ENCODE results near the gene RAP1GDS1. TPM values are rescaled to one million over a fixed set of nuclear protein-coding genes. Genes with fewer than 3 reads are reported as not detected.
"Not testable (repeated sequence)": the region's sequence is repeated elsewhere in the genome, so short reads cannot be mapped to it uniquely, and the experiment has no call there.

Gene RAP1GDS1
- total and polyA plus RNA-seq, 2 of the 4 experiments (the other 2 are of a cell fraction), result 29.0 to 85.1 TPM

DNA sequence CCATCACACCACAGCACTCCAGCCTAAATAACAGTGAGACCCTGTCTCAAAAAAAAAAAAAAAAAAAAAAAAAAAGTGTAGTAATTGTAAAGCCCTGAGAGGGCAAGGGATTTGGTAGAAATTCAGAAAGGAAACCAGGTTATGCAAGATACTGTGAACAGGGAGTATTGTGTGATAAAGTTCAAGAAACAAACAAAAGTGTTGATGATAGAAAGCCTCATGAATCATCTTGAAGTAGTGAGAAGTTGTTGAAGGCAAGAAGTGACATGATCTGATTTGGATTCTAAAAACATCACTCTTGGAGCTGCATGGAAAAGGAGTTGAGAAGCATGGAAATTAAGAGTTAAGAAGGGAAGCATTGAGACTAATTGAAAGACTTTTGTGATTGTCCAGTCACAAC, 102.2 kb downstream of the RAP1GDS1 start:
- no peak overlapping the region for H3K4ac ChIP-seq (ENCODE audit: low read depth, low read length)
- intact Hi-C loops (cut with micrococcal nuclease), result no loop called here
- H2BK15ac ChIP-seq (ENCODE audit: low read depth, low read length), result no peak overlapping the region
- H3K23ac ChIP-seq (ENCODE audit: low read depth, low read length), result no peak overlapping the region
- no peak overlapping the region for H2AFZ ChIP-seq (replicated peaks; ENCODE audit: low read length, poor library complexity)
- H3K4me3 ChIP-seq (ENCODE audit: insufficient read depth, low read depth, low read length), result no peak overlapping the region
- no peak for DNase-seq
- no peak overlapping the region for H4K91ac ChIP-seq (ENCODE audit: insufficient read depth, low read depth, low read length)
- no peak overlapping the region for H3K4me2 ChIP-seq (ENCODE audit: low read depth, low read length)
- no peaks in the 10 kb centered on the region for H3K27me3 ChIP-seq (ENCODE audit: control insufficient read depth, insufficient read depth, low read length)
- H3K18ac ChIP-seq (ENCODE audit: low read depth, low read length), result no peak overlapping the region
- ChIA-PET CTCF (no interaction called here), POLR2A (ENCODE audit: unreplicated experiment) (no interaction called here)
- no peaks in the 10 kb centered on the region for H3K9me3 ChIP-seq (ENCODE audit: control insufficient read depth, insufficient read depth, low read length)
- in situ Hi-C loops (cut with MboI; ENCODE audit: low sequenced_read_pairs), result no loop called here
- no peaks in the 10 kb centered on the region for H3K4me1 ChIP-seq (ENCODE audit: control insufficient read depth, insufficient read depth, low read length)
- no peak overlapping the region for H3K27ac ChIP-seq (ENCODE audit: insufficient read depth, low read length)
- no peak overlapping the region for H2BK20ac ChIP-seq (ENCODE audit: low read depth, low read length)
- H3K79me1 ChIP-seq (ENCODE audit: low read depth in 1 of 2, low read length in 2 of 2), result peaks cover 13 to 16% of the 10 kb centered on the region in 2 experiments; a peak in 3 of 4 replicates
- H4K20me1 ChIP-seq (ENCODE audit: insufficient read depth, low read length), result no peaks in the 10 kb centered on the region; the same call in 1 of the 2 replicates
- H2AK9ac ChIP-seq (replicated peaks; ENCODE audit: low read depth, low read length, poor library complexity), result no peak overlapping the region
- no peak overlapping the region for H2AK5ac ChIP-seq (ENCODE audit: low read depth, low read length)
- no peak overlapping the region for H4K5ac ChIP-seq (ENCODE audit: low read depth, low read length)
- H3K36me3 ChIP-seq (ENCODE audit: control insufficient read depth, insufficient read depth, low read length), result peaks cover 3% of the 10 kb centered on the region; the same call in 1 of the 2 replicates
- H4K8ac ChIP-seq (ENCODE audit: low read depth in 2 of 2, low read length in 2 of 2), result no peak overlapping the region
- TF ChIP-seq MAFK (IDR thresholded peaks at IDR 0.05; ENCODE audit: low read depth, low read length), result no peak
- no peak for TF ChIP-seq RFX5 (IDR thresholded peaks at IDR 0.05; ENCODE audit: low read depth, low read length)
- TF ChIP-seq POLR2A (IDR thresholded peaks at IDR 0.05; ENCODE audit: low read depth, low read length), result no peak
- no peak for TF ChIP-seq BHLHE40 (IDR thresholded peaks at IDR 0.05; ENCODE audit: low read depth, low read length)
- TF ChIP-seq, protein P1, sequence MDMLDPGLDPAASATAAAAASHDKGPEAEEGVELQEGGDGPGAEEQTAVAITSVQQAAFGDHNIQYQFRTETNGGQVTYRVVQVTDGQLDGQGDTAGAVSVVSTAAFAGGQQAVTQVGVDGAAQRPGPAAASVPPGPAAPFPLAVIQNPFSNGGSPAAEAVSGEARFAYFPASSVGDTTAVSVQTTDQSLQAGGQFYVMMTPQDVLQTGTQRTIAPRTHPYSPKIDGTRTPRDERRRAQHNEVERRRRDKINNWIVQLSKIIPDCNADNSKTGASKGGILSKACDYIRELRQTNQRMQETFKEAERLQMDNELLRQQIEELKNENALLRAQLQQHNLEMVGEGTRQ (IDR thresholded peaks at IDR 0.05; ENCODE audit: low read depth, low read length), result no peak
- TF ChIP-seq CHD1 (IDR thresholded peaks at IDR 0.05; ENCODE audit: low read depth, low read length), result no peak
- TF ChIP-seq MAZ (IDR thresholded peaks at IDR 0.05; ENCODE audit: borderline replicate concordance, low read depth, low read length), result no peak
- no peak for ATAC-seq (ENCODE audit: low read depth)
- H2BK120ac ChIP-seq (ENCODE audit: low read depth, low read length), result no peak overlapping the region
- 0 out of 2 replicates have a peak, but pooled peaks cover 3% of the 10 kb centered on the region for H3K9me1 ChIP-seq (ENCODE audit: insufficient read depth, low read length)
- H3K56ac ChIP-seq (ENCODE audit: extremely low read depth, insufficient read depth, low read length), result no peak overlapping the region
- dilution Hi-C loops (cut with HindIII; ENCODE audit: low sequenced_read_pairs, unreplicated experiment), result no loop called here
- no peak overlapping the region for H3K14ac ChIP-seq (replicated peaks; ENCODE audit: low read depth, low read length)
- no peak overlapping the region for H3K9ac ChIP-seq (ENCODE audit: low read depth, low read length)
- no TSS peak for BruUV-seq (replicated peaks)
- H2BK5ac ChIP-seq (ENCODE audit: low read depth, low read length, poor library complexity, severe bottlenecking), result no peak overlapping the region

- H3K27ac ChIP-seq (ENCODE audit: insufficient read depth, low read length); H3K36me3 ChIP-seq (ENCODE audit: control insufficient read depth, insufficient read depth, low read length); ATAC-seq (ENCODE audit: low read depth); H2BK120ac ChIP-seq (ENCODE audit: low read depth, low read length); H2BK15ac ChIP-seq (ENCODE audit: low read depth, low read length); H3K9me3 ChIP-seq (ENCODE audit: control insufficient read depth, insufficient read depth, low read length); BruUV-seq (replicated peaks); H3K4me1 ChIP-seq (ENCODE audit: control insufficient read depth, insufficient read depth, low read length); H3K9ac ChIP-seq (ENCODE audit: low read depth, low read length); H3K14ac ChIP-seq (replicated peaks; ENCODE audit: low read depth, low read length); H4K91ac ChIP-seq (ENCODE audit: insufficient read depth, low read depth, low read length); intact Hi-C loops (cut with micrococcal nuclease); H3K18ac ChIP-seq (ENCODE audit: low read depth, low read length); H4K8ac ChIP-seq (ENCODE audit: low read depth in 2 of 2, low read length in 2 of 2); H3K79me1 ChIP-seq (ENCODE audit: low read depth in 1 of 2, low read length in 2 of 2); H4K20me1 ChIP-seq (ENCODE audit: insufficient read depth, low read length); in situ Hi-C loops (cut with MboI; ENCODE audit: low sequenced_read_pairs); H2BK5ac ChIP-seq (ENCODE audit: low read depth, low read length, poor library complexity, severe bottlenecking); DNase-seq; dilution Hi-C loops (cut with HindIII; ENCODE audit: low sequenced_read_pairs, unreplicated experiment); H2AK5ac ChIP-seq (ENCODE audit: low read depth, low read length); H3K56ac ChIP-seq (ENCODE audit: extremely low read depth, insufficient read depth, low read length); H3K4me2 ChIP-seq (ENCODE audit: low read depth, low read length); CTCF ChIA-PET; POLR2A ChIA-PET (ENCODE audit: unreplicated experiment); H3K4ac ChIP-seq (ENCODE audit: low read depth, low read length); H4K5ac ChIP-seq (ENCODE audit: low read depth, low read length); H3K4me3 ChIP-seq (ENCODE audit: insufficient read depth, low read depth, low read length); H3K27me3 ChIP-seq (ENCODE audit: control insufficient read depth, insufficient read depth, low read length); H2AFZ ChIP-seq (replicated peaks; ENCODE audit: low read length, poor library complexity); H2AK9ac ChIP-seq (replicated peaks; ENCODE audit: low read depth, low read length, poor library complexity); H2BK20ac ChIP-seq (ENCODE audit: low read depth, low read length); H3K23ac ChIP-seq (ENCODE audit: low read depth, low read length); H3K9me1 ChIP-seq (ENCODE audit: insufficient read depth, low read length): not testable (repeated sequence)
- WGBS, 2 experiments (ENCODE audit: extremely low coverage in 2 of 2, insufficient read length in 1 of 2), result no CpG with 5 or more reads among the region's 3 CpGs
Measured at GRCh38 chr4:98366275-98366674, 105.1 kb downstream of the RAP1GDS1 start.

All from IMR-90 (cell line).